HepG2 (cell line): ENCODE results near the gene NAA30. TPM values are rescaled to one million over a fixed set of nuclear protein-coding genes. Genes with fewer than 3 reads are reported as not detected.

Experiments used
- ATAC-seq: fragments of 200-7000 bp; cut with Tn5 transposase; 3 replicates; pipeline ENCODE4 v1.9.1; 2020; ENCODE audit warnings: mild to moderate bottlenecking, moderate library complexity
- BruUV-seq: library from RNA; stranded (reverse); fragments of 400-500 nt; replicated peaks from 2 replicates; lab custom pipeline; 2021; lab: Mats Ljungman, UMichigan
- CTCF ChIA-PET: fragments of 300-600 bp; formaldehyde crosslinking; extraction: SDS; loops from one replicate; lab custom pipeline; 2021; ENCODE audit warnings: low total read pairs, inconsistent platforms, low intra/inter-chr PET ratio; lab: Yijun Ruan, JAX
- POLR2A ChIA-PET: fragments of 350-600 bp; sonication (Branson Sonifier 250); formaldehyde crosslinking; loops from one replicate; lab custom pipeline; 2020; ENCODE audit warnings: antibody characterized with exemption, inconsistent platforms; lab: Yijun Ruan, JAX
- DNase-seq: peaks from one replicate; pipeline ENCODE4 v3.0.0-alpha.2; 2015; ENCODE audit warnings: low spot score
- FAIRE-seq: peaks from 3 replicates; lab custom pipeline; 2011; peaks lifted over from hg19 to GRCh38; lab: Jason Lieb, UNC
- H2AFZ ChIP-seq: one replicate; pipeline ENCODE4 v1.6.1; 2011; ENCODE audit warnings: low read length, inconsistent platforms
- H3K27ac ChIP-seq: fragments of 300-600 bp; 3 replicates; pipeline ENCODE4 v1.8.0; 2011; ENCODE audit warnings: mixed run types, mild to moderate bottlenecking, mixed read lengths, low read length, inconsistent platforms; ENCODE audit not compliant: insufficient read depth; ENCODE audit errors: extremely low read length
- H3K27me3 ChIP-seq, 2 experiments: fragments of 200-600 bp in 1 of 2; 2 replicates in 1 of 2; 3 replicates in 1 of 2; pipeline versions ENCODE4 v1.6.0 to v1.8.0; 2011; ENCODE audit warnings: low read length in 2 of 2, mild to moderate bottlenecking in 2 of 2, moderate library complexity in 2 of 2, inconsistent platforms in 1 of 2; ENCODE audit not compliant: insufficient read depth in 2 of 2, control insufficient read depth in 1 of 2
- H3K36me3 ChIP-seq, 2 experiments: fragments of 200-600 bp in 1 of 2; replicated peaks in 1 of 2; 2 replicates in 1 of 2; 3 replicates in 1 of 2; pipeline versions ENCODE4 v1.5.1 to v1.8.0; 2011; ENCODE audit warnings: low read length in 2 of 2, inconsistent platforms in 1 of 2; ENCODE audit not compliant: insufficient read depth in 2 of 2, control insufficient read depth in 1 of 2
- H3K4me1 ChIP-seq: 2 replicates; pipeline ENCODE4 v1.5.1; 2012; ENCODE audit warnings: low read length, inconsistent platforms; ENCODE audit not compliant: insufficient read depth
- H3K4me2 ChIP-seq: 2 replicates; pipeline ENCODE4 v1.6.0; 2011; ENCODE audit warnings: low read depth, low read length, inconsistent platforms
- H3K4me3 ChIP-seq, 3 experiments: fragments of 200-600 bp in 1 of 3; sonication (generic), shearing (Covaris generic) in 1 of 3; replicated peaks in 1 of 3; 2 replicates each; pipeline ENCODE4 v1.5.1; 2011 to 2016; ENCODE audit warnings: low read length in 3 of 3, inconsistent platforms in 2 of 3, low read depth in 2 of 3, mild to moderate bottlenecking in 2 of 3, control low read depth in 1 of 3, mixed read lengths in 1 of 3; ENCODE audit not compliant: insufficient read depth in 1 of 3
- H3K79me2 ChIP-seq: one replicate; pipeline ENCODE4 v1.6.1; 2011; ENCODE audit warnings: low read length, inconsistent platforms; ENCODE audit not compliant: insufficient read depth
- H3K9ac ChIP-seq: 2 replicates; pipeline ENCODE4 v1.6.0; 2011; ENCODE audit warnings: mild to moderate bottlenecking, low read depth, low read length, inconsistent platforms; ENCODE audit not compliant: insufficient read depth
- H3K9me3 ChIP-seq: 2 replicates; pipeline ENCODE4 v1.5.1; 2012; ENCODE audit warnings: mild to moderate bottlenecking, low read length
- H4K20me1 ChIP-seq: 2 replicates; pipeline ENCODE4 v1.6.0; 2011; ENCODE audit warnings: inconsistent platforms, mild to moderate bottlenecking, low read length, moderate library complexity; ENCODE audit not compliant: insufficient read depth
- ATF1 ChIP-seq: IDR thresholded peaks from 2 replicates; pipeline ENCODE4 v1.6.1; 2016; ENCODE audit warnings: mild to moderate bottlenecking, control low read depth
- EEA1 ChIP-seq: sonication (generic); formaldehyde crosslinking; IDR thresholded peaks from 2 replicates; pipeline ENCODE4 v1.5.1; 2020; ENCODE audit warnings: mild to moderate bottlenecking, missing genetic modification reagents, borderline replicate concordance
- FOXM1 ChIP-seq: sonication (generic); formaldehyde crosslinking; IDR thresholded peaks from 2 replicates; pipeline ENCODE4 v1.5.0; 2020; ENCODE audit warnings: missing genetic modification reagents
- GTF2F1 ChIP-seq: fragments of 150-350 bp; IDR thresholded peaks from 2 replicates; pipeline ENCODE4 v1.6.1; 2014; ENCODE audit warnings: low read length
- HOXD1 ChIP-seq: sonication (generic); formaldehyde crosslinking; IDR thresholded peaks from 2 replicates; pipeline ENCODE4 v1.5.0; 2020; ENCODE audit warnings: missing genetic modification reagents
- MIXL1 ChIP-seq: IDR thresholded peaks from 2 replicates; pipeline ENCODE4 v1.6.1; 2016
- NKX3-1 ChIP-seq: sonication (generic); formaldehyde crosslinking; IDR thresholded peaks from 2 replicates; pipeline ENCODE4 v1.5.0; 2020; ENCODE audit warnings: missing genetic modification reagents
- RFX3 ChIP-seq: IDR thresholded peaks from 2 replicates; pipeline ENCODE4 v1.6.1; 2016; ENCODE audit warnings: missing biosample characterization, missing genetic modification reagents
- TOPORS ChIP-seq: sonication (generic); formaldehyde crosslinking; IDR thresholded peaks from 2 replicates; pipeline ENCODE4 v1.8.0; 2023; ENCODE audit warnings: mild to moderate bottlenecking, missing genetic modification reagents
- ZKSCAN5 ChIP-seq: sonication (generic); formaldehyde crosslinking; IDR thresholded peaks from 2 replicates; pipeline ENCODE4 v1.5.1; 2020; ENCODE audit warnings: mild to moderate bottlenecking, missing genetic modification reagents
- ZNF138 ChIP-seq: sonication (generic); formaldehyde crosslinking; IDR thresholded peaks from 2 replicates; pipeline ENCODE4 v1.5.0; 2020; ENCODE audit warnings: mild to moderate bottlenecking, low read depth, missing genetic modification reagents
- ZNF329 ChIP-seq: sonication (generic); formaldehyde crosslinking; IDR thresholded peaks from 2 replicates; pipeline ENCODE4 v1.9.0; 2021; ENCODE audit warnings: low read depth, mild to moderate bottlenecking, missing genetic modification reagents
- whole genome bisulfite sequencing: methylation state at CpG from one replicate; pipeline ENCODE4 v1.1.6; 2017; ENCODE audit warnings: low lambda C conversion rate; 5-methylcytosine and 5-hydroxymethylcytosine counted together
- in situ Hi-C: cut with HindIII; loops from 2 replicates; pipeline ENCODE4 v1.10.0; 2017; ENCODE audit warnings: low pct_unique_long_range_greater_than_20kb; ENCODE audit not compliant: extremely low pct_ligation_motif_present
- intact Hi-C: fragments of 100-400 bp; cut with micrococcal nuclease; formaldehyde crosslinking; loops from one replicate; pipeline ENCODE4 v1.10.0; 2022; ENCODE audit not compliant: unreplicated experiment
- polyA plus RNA-seq, 8 experiments: library from polyadenylated mRNA; depleted of rRNA in 3 of 8; stranded (reverse) in 7 of 8; unstranded in 1 of 8; fragments of >200 nt; fragmentation: Illumina TruSeq in 4 of 8; extraction: Trizol in 4 of 8; gene quantifications; 2 replicates each; pipeline versions ENCODE4 v1.2.1 to v1.2.3, GENCODE V29; 2011 to 2016; ENCODE audit warnings: low read depth in 4 of 8, missing spikeins in 1 of 8, mixed read lengths in 1 of 8; ENCODE audit not compliant: insufficient read depth in 1 of 8
- total RNA-seq, 5 experiments: library from RNA; depleted of rRNA; stranded (reverse); fragments of >200 nt; fragmentation: Illumina TruSeq; extraction: Trizol; gene quantifications; 2 replicates each; pipeline ENCODE4 v1.2.3, GENCODE V29; 2016; ENCODE audit warnings: low read depth in 1 of 5
- TF ChIP-seq, protein P1 (sequence below): sonication (generic); formaldehyde crosslinking; IDR thresholded peaks from 2 replicates; pipeline ENCODE4 v1.8.0; 2022; ENCODE audit warnings: missing genetic modification reagents, mild to moderate bottlenecking, inconsistent platforms, borderline replicate concordance
- TF ChIP-seq, protein P2 (sequence below): sonication (generic); formaldehyde crosslinking; IDR thresholded peaks from 2 replicates; pipeline ENCODE4 v1.4.0; 2020; ENCODE audit warnings: low read depth, mild to moderate bottlenecking, missing genetic modification reagents
- TF ChIP-seq, protein P3 (sequence below): sonication (generic); formaldehyde crosslinking; IDR thresholded peaks from 2 replicates; pipeline ENCODE4 v1.4.0; 2020; ENCODE audit warnings: mild to moderate bottlenecking, missing genetic modification reagents

NAA30 gene
- total and polyA plus RNA-seq, 2 of the 13 experiments (the other 11 are each of a cell fraction or from before 2014, with no cell fraction given), result 10.8 to 18.4 TPM

DNA sequence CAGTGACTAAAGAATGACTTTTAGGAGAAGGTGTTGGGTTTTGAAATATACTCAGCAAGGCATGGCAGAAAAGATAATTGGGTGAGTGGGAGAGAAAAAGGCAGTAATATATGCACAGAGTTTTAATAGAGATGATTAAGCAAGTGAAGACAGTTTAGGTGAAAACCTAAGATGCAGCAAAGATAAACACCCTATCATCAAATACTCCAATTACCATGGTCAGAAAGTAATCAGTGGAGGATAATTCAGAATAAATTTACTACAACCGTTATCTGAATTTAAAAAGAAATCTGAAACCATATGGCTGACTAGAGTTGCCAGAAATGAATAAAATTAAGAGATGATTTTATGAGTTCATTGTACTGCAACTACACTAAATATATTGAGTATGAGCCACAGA, 26.8 kb downstream of the NAA30 start:
- TF ChIP-seq ATF1 (CRISPR knock-in tag) (no peak), ZKSCAN5 (no peak), GTF2F1 (no peak), MIXL1 (CRISPR knock-in tag) (no peak), RFX3 (CRISPR knock-in tag) (no peak), EEA1 (CRISPR knock-in tag) (no peak), TOPORS (CRISPR knock-in tag) (no peak), FOXM1 (CRISPR knock-in tag) (no peak), ZNF329 (CRISPR knock-in tag) (no peak), HOXD1 (CRISPR knock-in tag) (no peak), NKX3-1 (CRISPR knock-in tag) (no peak), ZNF138 (CRISPR knock-in tag) (no peak)
- TF ChIP-seq, protein P1, sequence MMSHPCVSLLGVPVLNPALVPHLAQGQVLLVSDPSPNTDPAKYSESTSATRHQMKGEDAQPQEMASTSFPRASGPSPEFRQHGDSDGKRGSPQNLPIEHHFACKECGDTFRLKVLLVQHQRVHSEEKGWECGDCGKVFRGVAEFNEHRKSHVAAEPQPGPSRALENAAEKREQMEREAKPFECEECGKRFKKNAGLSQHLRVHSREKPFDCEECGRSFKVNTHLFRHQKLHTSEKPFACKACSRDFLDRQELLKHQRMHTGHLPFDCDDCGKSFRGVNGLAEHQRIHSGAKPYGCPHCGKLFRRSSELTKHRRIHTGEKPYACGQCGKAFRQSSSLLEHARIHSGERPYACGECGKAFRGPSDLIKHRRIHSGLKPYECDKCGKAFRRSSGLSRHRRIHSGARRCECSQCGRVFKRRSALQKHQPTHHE, result no peak
- TF ChIP-seq, protein P2, sequence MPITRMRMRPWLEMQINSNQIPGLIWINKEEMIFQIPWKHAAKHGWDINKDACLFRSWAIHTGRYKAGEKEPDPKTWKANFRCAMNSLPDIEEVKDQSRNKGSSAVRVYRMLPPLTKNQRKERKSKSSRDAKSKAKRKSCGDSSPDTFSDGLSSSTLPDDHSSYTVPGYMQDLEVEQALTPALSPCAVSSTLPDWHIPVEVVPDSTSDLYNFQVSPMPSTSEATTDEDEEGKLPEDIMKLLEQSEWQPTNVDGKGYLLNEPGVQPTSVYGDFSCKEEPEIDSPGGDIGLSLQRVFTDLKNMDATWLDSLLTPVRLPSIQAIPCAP (CRISPR knock-in tag), result no peak
- TF ChIP-seq, protein P3, sequence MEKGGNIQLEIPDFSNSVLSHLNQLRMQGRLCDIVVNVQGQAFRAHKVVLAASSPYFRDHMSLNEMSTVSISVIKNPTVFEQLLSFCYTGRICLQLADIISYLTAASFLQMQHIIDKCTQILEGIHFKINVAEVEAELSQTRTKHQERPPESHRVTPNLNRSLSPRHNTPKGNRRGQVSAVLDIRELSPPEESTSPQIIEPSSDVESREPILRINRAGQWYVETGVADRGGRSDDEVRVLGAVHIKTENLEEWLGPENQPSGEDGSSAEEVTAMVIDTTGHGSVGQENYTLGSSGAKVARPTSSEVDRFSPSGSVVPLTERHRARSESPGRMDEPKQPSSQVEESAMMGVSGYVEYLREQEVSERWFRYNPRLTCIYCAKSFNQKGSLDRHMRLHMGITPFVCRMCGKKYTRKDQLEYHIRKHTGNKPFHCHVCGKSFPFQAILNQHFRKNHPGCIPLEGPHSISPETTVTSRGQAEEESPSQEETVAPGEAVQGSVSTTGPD (CRISPR knock-in tag), result no peak
- TF ChIP-seq, all 625 proteins: peak for 0
- H3K4me2 ChIP-seq, result no peak overlapping the region
- intact Hi-C loops (no loop called here), in situ Hi-C loops (no loop called here)
- no peak overlapping the region for H3K27ac ChIP-seq
- no TSS peak for BruUV-seq
- no peaks in the 10 kb centered on the region for H3K9me3 ChIP-seq
- POLR2A ChIA-PET, result no interaction called here
- H3K4me1 ChIP-seq, result no peaks in the 10 kb centered on the region
- no peaks in the 10 kb centered on the region for H3K27me3 ChIP-seq
- no peaks in the 10 kb centered on the region for H4K20me1 ChIP-seq
- FAIRE-seq (no peak), DNase-seq (no peak), ATAC-seq (no peak)
- no peak overlapping the region for H3K9ac ChIP-seq
- H3K79me2 ChIP-seq, result no peaks in the 10 kb centered on the region
- no peak overlapping the region for H3K4me3 ChIP-seq
- no peaks in the 10 kb centered on the region for H3K36me3 ChIP-seq
- 91% methylated on average over 1 of the region's 1 CpG for WGBS
- CTCF ChIA-PET, result no interaction called here
- no peak overlapping the region for H2AFZ ChIP-seq
